ENCODE measurements around the gene EPS15.
"Not testable (repeated sequence)": the region's sequence is repeated elsewhere in the genome, so short reads cannot be mapped to it uniquely, and the experiment has no call there.

Gene EPS15

GRCh38 chr1:51442198-51442597 lies 76.9 kb downstream of the EPS15 start:
- Mint-ChIP-seq H3K36me3 (peaks cover 94% of the 10 kb centered on the region), H3K9me3 (no peaks in the 10 kb centered on the region), H3K4me1 (peaks cover 28% of the 10 kb centered on the region), H3K27ac (no peak overlapping the region), H3K4me3 (no peak overlapping the region)
- no peak for ATAC-seq
- DNase-seq (ENCODE audit: low spot score in 2 of 2): no peak

DNA sequence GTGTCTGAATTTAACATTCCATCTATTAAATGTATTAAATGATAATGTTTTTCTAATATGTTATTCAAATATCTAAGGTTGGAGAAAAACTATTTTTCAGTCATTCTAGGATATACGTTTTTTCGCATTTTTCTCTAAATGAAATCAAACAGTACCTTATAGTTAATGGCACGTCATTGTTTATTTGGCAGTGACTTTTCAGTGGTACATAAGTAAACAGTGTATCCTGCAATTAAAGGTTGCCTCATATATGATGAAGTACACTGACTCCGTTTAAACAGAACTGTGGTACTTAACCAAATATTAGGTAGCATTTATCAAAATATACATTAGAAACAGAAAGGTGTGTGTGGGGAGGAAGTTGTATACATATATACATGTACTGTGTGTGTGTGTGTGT lies 79.2 kb downstream of the EPS15 start:
- H3K4me3 Mint-ChIP-seq: no peak overlapping the region
- H3K36me3 Mint-ChIP-seq: peaks cover 100% of the 10 kb centered on the region
- no peak overlapping the region for H3K27ac Mint-ChIP-seq

GRCh38 chr1:51439053-51439452 lies 80.0 kb downstream of the EPS15 start:
- no peak for ATAC-seq
- DNase-seq (ENCODE audit: low spot score in 2 of 2): no peak
- Mint-ChIP-seq H3K27ac (no peak overlapping the region), H3K4me3 (no peak overlapping the region), H3K4me1 (peaks cover 28% of the 10 kb centered on the region), H3K9me3 (no peaks in the 10 kb centered on the region), H3K36me3 (peaks cover 100% of the 10 kb centered on the region)

More for the DNA sequence above, 79.2 kb downstream of the EPS15 start:
- no peak for DNase-seq (ENCODE audit: low spot score in 2 of 2)
- ATAC-seq: no peak
- Mint-ChIP-seq H3K9me3 (no peaks in the 10 kb centered on the region), H3K4me1 (peaks cover 30% of the 10 kb centered on the region)

DNA sequence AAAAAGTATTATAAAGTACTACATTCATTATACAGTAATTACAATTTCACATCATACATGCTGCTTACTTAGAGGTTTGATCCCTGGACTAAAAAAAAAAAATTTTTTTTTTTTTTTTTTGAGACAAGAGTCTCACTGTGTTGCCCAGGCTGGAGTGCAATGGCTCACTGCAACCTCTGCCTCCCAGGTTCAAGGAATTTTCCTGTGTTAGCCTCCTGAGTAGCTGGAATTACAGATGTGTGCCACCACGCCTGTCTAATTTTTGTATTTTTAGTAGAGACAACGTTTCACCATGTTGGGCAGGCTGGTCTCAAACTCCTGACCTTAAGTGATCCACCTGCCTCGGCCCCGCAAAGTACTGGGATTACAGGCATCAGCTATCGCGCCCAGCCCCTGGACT lies 81.7 kb downstream of the EPS15 start:
- peaks cover 94% of the 10 kb centered on the region for H3K36me3 Mint-ChIP-seq
- not testable (repeated sequence) for H3K9me3 Mint-ChIP-seq; H3K4me3 Mint-ChIP-seq; DNase-seq (ENCODE audit: low spot score in 2 of 2); ATAC-seq; H3K27ac Mint-ChIP-seq
- peaks cover 29% of the 10 kb centered on the region for H3K4me1 Mint-ChIP-seq

- no peak overlapping the region for H3K27ac Mint-ChIP-seq
- no peak for ATAC-seq
- no peak for DNase-seq (ENCODE audit: low spot score in 2 of 2)
- peaks cover 79% of the 10 kb centered on the region for H3K36me3 Mint-ChIP-seq
- H3K4me1 Mint-ChIP-seq: peaks cover 26% of the 10 kb centered on the region
- H3K4me3 Mint-ChIP-seq: no peak overlapping the region
- H3K9me3 Mint-ChIP-seq: no peaks in the 10 kb centered on the region
Observed at GRCh38 chr1:51435878-51436277, 83.2 kb downstream of the EPS15 start.

DNA sequence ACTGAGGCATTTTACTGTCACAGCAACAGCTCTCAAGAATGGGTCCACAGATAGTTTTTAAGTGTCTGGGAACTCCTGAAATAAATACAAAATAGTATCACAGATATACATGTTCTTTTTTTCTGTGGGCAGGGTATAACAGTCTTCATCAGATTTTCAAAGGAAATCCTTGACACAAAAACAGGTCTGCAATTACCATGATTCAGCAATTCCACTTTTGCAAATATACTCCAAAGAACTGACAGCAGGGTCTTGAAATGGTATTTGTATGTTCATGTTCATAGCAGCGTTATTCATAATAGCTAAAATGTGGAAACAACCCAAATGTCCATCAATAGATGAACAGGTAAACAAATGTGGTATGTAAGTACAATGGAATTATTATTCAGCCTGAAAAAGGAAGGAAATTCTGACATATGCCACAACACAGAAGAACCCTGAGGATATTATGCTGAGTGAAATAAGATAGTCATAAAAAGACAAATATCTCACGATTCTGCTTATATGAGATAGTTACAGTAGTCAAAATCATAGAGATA lies 85.0 kb downstream of the EPS15 start:
- peaks cover 74% of the 10 kb centered on the region for H3K36me3 Mint-ChIP-seq
- H3K4me1 Mint-ChIP-seq: peaks cover 32% of the 10 kb centered on the region
- no peak for ATAC-seq
- no peak for DNase-seq (ENCODE audit: low spot score in 2 of 2)
- no peaks in the 10 kb centered on the region for H3K9me3 Mint-ChIP-seq
- peak overlapping the region; percentile 54 for H3K27ac Mint-ChIP-seq
- no peak overlapping the region for H3K4me3 Mint-ChIP-seq

DNA sequence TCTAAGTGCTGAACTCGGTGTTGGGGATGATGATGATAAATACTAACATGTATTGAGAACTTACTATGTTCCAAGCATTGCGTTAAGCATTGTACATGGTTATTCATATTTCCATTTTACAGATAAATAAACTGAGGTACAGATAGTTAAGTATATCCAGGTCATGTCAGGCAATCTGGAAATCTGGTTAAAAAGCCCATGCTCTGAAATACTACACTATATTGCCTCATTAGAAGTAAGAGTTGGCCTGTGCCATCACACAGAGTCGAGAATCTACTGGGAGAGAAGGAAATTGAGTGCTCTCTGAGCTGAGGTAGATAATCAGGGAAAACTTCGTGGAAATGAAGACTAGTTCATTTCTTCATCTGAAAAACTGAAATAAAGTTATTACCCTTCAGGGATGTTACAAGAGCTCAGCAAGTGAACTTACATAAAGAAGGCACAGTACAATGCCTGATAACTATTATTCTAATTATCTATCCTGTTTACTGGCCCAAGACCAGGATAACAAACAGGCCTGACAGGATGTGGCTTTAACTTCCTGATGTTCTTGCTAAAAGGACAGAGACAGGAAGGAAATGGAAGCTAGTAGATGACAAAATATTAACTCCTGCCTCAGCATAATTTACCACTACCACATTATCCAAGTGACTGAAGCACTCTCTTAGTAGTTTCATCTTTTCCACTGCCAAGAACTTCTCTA lies 85.6 kb downstream of the EPS15 start:
- no peaks in the 10 kb centered on the region for H3K9me3 Mint-ChIP-seq
- no peak overlapping the region for H3K4me3 Mint-ChIP-seq
- peak overlapping the region; percentile 54 for H3K27ac Mint-ChIP-seq
- no peak for ATAC-seq
- DNase-seq (ENCODE audit: low spot score in 2 of 2): no peak
- peaks cover 32% of the 10 kb centered on the region for H3K4me1 Mint-ChIP-seq
- H3K36me3 Mint-ChIP-seq: peaks cover 74% of the 10 kb centered on the region

DNA sequence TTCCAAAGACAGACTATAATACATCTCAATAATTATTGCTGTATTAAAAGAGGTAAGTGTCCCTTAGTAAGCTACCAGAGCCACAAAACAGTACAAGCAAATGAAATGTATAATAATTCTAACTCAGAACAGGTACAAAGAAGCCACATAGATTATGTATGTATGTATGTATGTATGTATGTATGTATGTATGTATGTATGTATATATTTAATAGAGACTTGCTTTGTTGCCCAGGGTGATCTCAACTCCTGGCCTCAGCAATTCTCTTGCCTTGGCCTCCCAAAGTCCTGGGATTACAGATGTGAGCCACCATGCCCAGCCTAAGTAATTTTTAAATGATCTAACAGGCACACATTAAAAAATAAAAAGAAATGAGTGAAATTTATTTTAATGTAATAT lies 86.9 kb downstream of the EPS15 start:
- Mint-ChIP-seq H3K9me3 (no peaks in the 10 kb centered on the region), H3K4me3 (no peak overlapping the region), H3K36me3 (peaks cover 73% of the 10 kb centered on the region), H3K4me1 (peaks cover 32% of the 10 kb centered on the region), H3K27ac (no peak overlapping the region)
- ATAC-seq: no peak
- DNase-seq (ENCODE audit: low spot score in 2 of 2): no peak

- peaks cover 18% of the 10 kb centered on the region for H3K4me1 Mint-ChIP-seq
- peak overlapping the region; percentile 38 for H3K27ac Mint-ChIP-seq
- ATAC-seq (no peak), DNase-seq (ENCODE audit: low spot score in 2 of 2) (no peak)
- no peaks in the 10 kb centered on the region for H3K9me3 Mint-ChIP-seq
- H3K36me3 Mint-ChIP-seq: peaks cover 66% of the 10 kb centered on the region
- no peak overlapping the region for H3K4me3 Mint-ChIP-seq
Observed at GRCh38 chr1:51427438-51427837, 91.6 kb downstream of the EPS15 start.

GRCh38 chr1:51425955-51426354 lies 93.1 kb downstream of the EPS15 start:
- Mint-ChIP-seq H3K9me3 (no peaks in the 10 kb centered on the region), H3K36me3 (peaks cover 78% of the 10 kb centered on the region), H3K4me1 (peaks cover 30% of the 10 kb centered on the region)

GRCh38 chr1:51425273-51425672 lies 93.8 kb downstream of the EPS15 start:
- Mint-ChIP-seq H3K4me1 (peaks cover 36% of the 10 kb centered on the region), H3K4me3 (no peak overlapping the region), H3K9me3 (no peaks in the 10 kb centered on the region), H3K27ac (peak overlapping the region; percentile 21), H3K36me3 (peaks cover 84% of the 10 kb centered on the region)
- DNase-seq (ENCODE audit: low spot score in 2 of 2): no peak
- no peak for ATAC-seq

More at GRCh38 chr1:51425955-51426354, 93.1 kb downstream of the EPS15 start:
- H3K27ac Mint-ChIP-seq: no peak overlapping the region
- no peak overlapping the region for H3K4me3 Mint-ChIP-seq
- DNase-seq (ENCODE audit: low spot score in 2 of 2) (no peak), ATAC-seq (no peak)

GRCh38 chr1:51423073-51423821 lies 95.8 kb downstream of the EPS15 start:
- Mint-ChIP-seq H3K9me3 (no peaks in the 10 kb centered on the region), H3K36me3 (peaks cover 79% of the 10 kb centered on the region), H3K27ac (peak overlapping the region; percentile 79), H3K4me1 (peaks cover 30% of the 10 kb centered on the region), H3K4me3 (no peak overlapping the region)
- ATAC-seq (no peak), DNase-seq (ENCODE audit: low spot score in 2 of 2) (no peak)

GRCh38 chr1:51422367-51423072 lies 96.5 kb downstream of the EPS15 start:
- Mint-ChIP-seq H3K27ac (peak overlapping the region; percentile 79), H3K4me1 (peaks cover 38% of the 10 kb centered on the region), H3K4me3 (no peak overlapping the region), H3K9me3 (no peaks in the 10 kb centered on the region), H3K36me3 (peaks cover 72% of the 10 kb centered on the region)
- ATAC-seq: no peak
- DNase-seq (ENCODE audit: low spot score in 2 of 2): no peak

DNA sequence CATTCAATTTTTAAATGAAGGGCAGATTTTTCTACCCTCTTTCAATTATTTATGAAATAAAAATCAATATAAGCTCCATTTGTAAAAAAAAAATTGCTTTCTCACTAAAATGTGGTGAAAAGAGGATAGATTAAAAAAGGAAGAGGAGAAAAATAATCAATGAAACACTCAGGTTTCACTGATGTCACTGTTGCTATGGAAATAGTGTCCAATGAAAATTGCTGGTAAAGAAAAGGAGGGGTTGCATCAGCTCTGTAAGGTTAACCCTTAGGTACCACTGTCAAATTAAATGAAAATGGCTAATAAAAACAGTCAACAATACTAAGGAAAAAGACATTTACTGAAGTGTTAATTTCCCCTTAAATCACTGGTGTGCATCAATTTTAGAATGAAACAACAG lies 97.1 kb downstream of the EPS15 start:
- peaks cover 39% of the 10 kb centered on the region for H3K4me1 Mint-ChIP-seq
- DNase-seq (ENCODE audit: low spot score in 2 of 2) (no peak), ATAC-seq (no peak)
- H3K4me3 Mint-ChIP-seq: no peak overlapping the region
- no peak overlapping the region for H3K27ac Mint-ChIP-seq
- H3K9me3 Mint-ChIP-seq: no peaks in the 10 kb centered on the region
- H3K36me3 Mint-ChIP-seq: peaks cover 68% of the 10 kb centered on the region

- no peak overlapping the region for H3K4me3 Mint-ChIP-seq
- peaks cover 64% of the 10 kb centered on the region for H3K36me3 Mint-ChIP-seq
- DNase-seq (ENCODE audit: low spot score in 2 of 2) (no peak), ATAC-seq (no peak)
- no peaks in the 10 kb centered on the region for H3K9me3 Mint-ChIP-seq
- H3K27ac Mint-ChIP-seq: peak overlapping the region; percentile 53
- H3K4me1 Mint-ChIP-seq: peaks cover 41% of the 10 kb centered on the region
Observed at GRCh38 chr1:51420867-51421627, 98.0 kb downstream of the EPS15 start.

All from stimulated activated effector memory CD8-positive, alpha-beta T cell treated with anti-CD3 and anti-CD28 coated beads, Interleukin-12 subunit alpha, Interleukin-12 subunit beta, amount 100 ng/mL, for 72 hours (primary cell).